Mesenteric fat pad (tissue), 1 donor: Measurements from ENCODE around the gene PPP1R15A. TPM values are rescaled to one million over a fixed set of nuclear protein-coding genes. Genes with fewer than 3 reads are reported as not detected.
"Not testable (repeated sequence)": the region's sequence is repeated elsewhere in the genome, so short reads cannot be mapped to it uniquely, and the experiment has no call there.

ENCODE experiments used
- DNase-seq: peaks from one replicate; pipeline ENCODE4 v3.0.0-alpha.2; 2020; ENCODE audit warnings: low spot score
- total RNA-seq: library from RNA; stranded (reverse); fragmentation: NEBNext Ultra II Directional; extraction: Animal tissue kit (Norgen Biotek cat#: 25700); gene quantifications from one replicate; pipeline ENCODE4 v1.2.1, GENCODE V29; 2021
- donor health status: DM: yes; HTN: yes; CAD: no.

The PPP1R15A gene
- total RNA-seq, 1 donor from 2014 or later, result 152 TPM

GRCh38 chr19:48858984-48859710, 13.1 kb upstream of the PPP1R15A start:
- no peak for DNase-seq

DNA sequence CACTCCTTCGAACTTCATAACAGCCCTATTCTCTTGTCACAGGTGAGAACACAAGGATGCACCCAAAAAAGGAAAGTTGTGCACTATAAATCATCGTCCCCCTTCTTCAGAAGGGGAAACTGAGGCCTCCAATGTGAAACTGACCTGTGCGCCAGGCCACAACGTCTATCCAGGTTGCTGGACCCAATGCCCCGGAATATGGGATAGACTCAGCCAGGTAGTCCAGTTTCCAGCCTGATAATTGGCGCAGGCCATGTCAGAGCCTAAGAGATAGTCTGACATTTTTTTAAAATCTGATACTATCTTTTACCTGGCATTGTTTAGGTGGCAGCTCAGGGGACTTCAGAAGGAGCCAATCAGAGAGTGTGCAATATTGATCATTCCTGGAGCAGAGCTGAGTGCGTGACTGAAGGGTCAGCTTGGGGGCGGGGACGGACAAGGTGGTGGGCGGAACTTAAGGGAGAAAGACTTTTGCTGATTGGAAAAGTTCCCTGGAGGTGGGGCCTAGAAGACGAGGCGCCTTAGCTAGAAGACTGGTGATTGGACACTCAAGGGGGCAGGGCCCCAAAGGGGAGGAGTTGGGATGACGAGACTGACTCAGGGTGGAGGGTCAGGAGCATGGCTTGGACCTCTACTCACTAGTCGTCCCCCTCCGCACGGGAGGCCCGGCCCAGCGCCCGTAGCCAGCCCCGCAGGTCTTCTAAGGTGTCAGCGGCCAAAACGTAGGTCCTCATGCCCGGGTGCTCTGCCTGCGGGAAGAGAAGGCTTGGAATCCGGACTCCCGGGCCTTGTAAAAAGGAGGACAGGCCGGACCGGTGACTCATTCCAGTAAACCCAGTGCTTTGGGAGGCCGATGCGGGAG, 12.3 kb upstream of the PPP1R15A start:
- DNase-seq, result no peak

DNA sequence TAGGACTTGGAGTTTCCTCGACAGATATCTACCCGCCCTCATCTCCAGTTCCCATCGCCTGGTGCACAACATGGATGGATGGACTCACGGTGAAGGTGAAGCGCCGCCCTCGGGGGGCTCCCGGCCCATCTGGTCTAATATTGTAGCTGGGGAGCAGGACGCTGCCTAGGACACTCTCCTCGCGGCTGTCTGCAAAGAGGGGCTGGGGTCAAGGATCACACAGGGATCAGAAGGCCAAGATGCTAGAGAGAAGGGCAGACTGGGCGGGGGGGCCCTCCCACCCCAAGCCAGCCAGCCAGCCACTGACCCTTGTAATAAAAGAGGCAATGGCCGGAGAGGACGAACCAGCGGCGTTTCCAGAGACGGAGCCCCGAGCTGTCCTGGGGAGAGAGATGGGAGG, 10.9 kb upstream of the PPP1R15A start:
- DNase-seq, result no peak

DNA sequence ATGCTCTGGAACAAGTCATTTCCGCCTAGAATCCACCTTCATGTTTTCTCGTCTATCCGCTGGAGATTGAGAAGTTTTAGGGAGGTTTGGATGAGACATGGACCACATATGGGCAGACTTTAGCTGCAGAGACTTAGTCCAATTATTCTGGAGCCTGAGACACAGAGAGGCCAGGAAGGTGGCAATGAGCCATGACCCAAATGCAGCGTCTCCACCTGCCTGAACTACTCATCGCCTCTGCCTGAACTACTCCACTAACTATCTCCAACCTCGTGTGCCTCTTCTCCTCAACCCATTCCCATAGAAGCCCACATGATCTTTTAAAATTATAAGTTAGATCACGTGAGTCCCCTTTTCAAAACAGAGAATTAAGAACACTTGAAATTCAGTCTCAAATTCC, 9.4 kb upstream of the PPP1R15A start:
- DNase-seq, result no peak

- no peak for DNase-seq
These were observed 5.5 kb upstream of the PPP1R15A start for GRCh38 chr19:48866692-48867091.

DNA sequence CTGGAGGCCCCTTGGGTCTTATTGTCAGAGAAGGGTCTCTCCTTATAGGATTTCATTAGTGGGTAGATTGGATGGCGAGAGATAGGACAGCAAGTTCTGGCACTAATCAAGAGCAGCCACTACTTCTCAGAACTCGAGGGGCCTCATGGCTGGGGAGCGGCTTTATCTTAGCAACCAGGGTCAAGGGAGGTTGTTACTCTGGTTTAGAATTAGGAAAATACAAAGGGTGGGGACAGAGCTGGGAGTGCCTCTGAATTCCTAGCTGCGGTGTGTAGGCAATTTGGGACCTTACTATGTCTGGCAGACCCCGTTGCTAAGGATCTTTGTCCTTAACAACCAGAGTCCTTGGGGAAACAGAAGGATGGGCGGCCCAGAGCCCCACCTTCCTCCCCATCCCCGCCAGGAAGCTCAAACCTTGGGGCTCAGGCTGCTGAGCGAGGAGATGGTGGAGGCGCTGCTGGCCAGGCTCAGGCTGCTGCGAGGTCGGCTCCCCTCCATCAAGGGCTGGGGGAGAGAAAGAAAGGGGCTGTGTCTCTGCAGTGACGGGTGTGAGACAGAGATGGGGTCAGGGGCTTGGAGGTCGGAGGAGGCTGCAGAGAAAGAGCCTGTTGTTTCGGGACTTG, 5.0 kb upstream of the PPP1R15A start:
- DNase-seq, result no peak

DNA sequence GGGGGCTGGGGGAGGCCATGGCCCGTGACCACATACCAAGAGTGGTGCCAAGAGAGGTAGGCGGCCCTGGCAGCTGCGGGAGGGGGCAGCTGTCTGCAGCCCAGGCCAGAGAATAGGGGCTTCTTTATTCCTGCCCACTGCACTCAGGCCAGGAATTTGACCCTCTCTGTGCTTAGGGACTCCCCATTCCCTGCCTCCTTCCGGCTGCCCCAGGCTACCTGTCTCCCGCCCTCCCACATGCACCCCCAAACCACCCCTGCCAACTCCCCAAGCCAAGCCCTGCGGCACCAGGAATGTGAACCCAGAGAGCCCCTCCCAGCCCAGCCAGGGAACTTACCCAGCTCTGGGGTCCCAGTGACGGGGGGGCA, 4.5 kb upstream of the PPP1R15A start:
- no peak for DNase-seq

DNA sequence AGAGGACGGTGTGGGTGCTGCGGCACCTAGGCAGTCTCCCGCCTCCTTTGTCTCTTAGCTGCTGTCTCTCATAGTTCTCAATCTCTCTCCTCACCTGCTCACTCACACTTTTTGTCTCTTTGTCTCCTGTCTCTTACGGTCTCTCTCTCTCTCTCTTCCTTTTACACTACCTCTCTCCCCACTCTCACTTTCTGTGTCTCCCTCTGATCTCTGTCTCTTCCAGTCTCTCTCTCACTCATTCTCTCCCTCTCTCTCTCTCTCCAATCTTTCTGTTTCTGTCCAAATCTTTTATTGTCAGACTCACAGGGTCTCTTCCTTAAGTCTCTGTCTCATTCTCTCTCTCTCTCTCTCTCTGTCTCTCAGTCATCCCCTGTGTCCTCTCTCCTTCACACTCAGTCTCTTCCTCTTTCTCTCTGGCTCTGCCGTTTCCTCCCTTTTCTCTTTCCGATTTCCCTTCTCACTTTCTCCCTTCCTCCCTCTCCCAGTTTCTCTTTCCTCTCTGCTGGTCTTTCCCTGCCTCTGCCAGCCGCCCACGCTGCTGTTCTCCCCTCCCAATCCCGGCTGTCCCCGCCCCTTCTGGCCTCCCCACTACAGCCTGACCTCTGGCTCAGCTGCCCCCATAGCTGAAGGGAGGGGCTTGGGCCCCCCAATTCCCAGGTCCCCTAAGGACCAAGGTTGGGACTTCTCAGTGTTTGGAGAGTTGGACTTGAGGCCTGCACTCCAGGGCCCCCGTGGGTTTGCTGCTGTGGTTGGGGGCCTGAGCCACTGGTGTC, 3.9 kb upstream of the PPP1R15A start, which contains the start of gene PLEKHA4:
PLEKHA4 (minus strand) TSS at position 504 of the 773 bp plus-strand sequence. CDS start 997 bp downstream, outside the sequence.
- DNase-seq, result no peak

DNA sequence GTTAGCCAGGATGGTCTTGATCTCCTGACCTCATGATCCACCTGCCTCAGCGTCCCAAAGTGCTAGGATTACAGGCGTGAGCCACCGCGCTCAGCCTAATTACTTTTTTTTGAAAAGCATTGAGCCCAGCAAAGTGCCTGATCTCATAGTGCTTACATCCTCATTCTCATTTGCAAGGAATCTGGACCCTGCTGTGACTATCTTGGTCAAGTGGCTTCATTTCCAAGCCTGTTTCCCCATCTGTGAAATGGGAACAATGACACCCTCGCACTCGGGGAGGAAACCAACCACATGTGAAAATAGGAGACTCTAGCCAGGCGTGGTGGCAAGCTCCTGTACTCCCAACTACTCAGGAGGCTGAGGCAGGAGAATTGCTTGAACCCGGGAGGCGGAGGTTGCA, 2.2 kb upstream of the PPP1R15A start:
- DNase-seq, result no peak

- not testable (repeated sequence) for DNase-seq
These were observed 595 bp upstream of the PPP1R15A start for GRCh38 chr19:48871471-48872181.

- DNase-seq, result no peak
These were observed 759 bp downstream of the PPP1R15A start for GRCh38 chr19:48872884-48873475.

DNA sequence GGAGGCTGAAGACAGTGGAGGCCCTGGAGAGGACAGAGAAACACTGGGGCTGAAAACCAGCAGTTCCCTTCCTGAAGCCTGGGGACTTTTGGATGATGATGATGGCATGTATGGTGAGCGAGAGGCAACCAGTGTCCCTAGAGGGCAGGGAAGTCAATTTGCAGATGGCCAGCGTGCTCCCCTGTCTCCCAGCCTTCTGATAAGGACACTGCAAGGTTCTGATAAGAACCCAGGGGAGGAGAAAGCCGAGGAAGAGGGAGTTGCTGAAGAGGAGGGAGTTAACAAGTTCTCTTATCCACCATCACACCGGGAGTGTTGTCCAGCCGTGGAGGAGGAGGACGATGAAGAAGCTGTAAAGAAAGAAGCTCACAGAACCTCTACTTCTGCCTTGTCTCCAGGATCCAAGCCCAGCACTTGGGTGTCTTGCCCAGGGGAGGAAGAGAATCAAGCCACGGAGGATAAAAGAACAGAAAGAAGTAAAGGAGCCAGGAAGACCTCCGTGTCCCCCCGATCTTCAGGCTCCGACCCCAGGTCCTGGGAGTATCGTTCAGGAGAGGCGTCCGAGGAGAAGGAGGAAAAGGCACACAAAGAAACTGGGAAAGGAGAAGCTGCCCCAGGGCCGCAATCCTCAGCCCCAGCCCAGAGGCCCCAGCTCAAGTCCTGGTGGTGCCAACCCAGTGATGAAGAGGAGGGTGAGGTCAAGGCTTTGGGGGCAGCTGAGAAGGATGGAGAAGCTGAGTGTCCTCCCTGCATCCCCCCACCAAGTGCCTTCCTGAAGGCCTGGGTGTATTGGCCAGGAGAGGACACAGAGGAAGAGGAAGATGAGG, 1.5 kb downstream of the PPP1R15A start:
- DNase-seq, result no peak

- no peak for DNase-seq
These were observed 2.3 kb downstream of the PPP1R15A start for GRCh38 chr19:48874303-48875135.

DNA sequence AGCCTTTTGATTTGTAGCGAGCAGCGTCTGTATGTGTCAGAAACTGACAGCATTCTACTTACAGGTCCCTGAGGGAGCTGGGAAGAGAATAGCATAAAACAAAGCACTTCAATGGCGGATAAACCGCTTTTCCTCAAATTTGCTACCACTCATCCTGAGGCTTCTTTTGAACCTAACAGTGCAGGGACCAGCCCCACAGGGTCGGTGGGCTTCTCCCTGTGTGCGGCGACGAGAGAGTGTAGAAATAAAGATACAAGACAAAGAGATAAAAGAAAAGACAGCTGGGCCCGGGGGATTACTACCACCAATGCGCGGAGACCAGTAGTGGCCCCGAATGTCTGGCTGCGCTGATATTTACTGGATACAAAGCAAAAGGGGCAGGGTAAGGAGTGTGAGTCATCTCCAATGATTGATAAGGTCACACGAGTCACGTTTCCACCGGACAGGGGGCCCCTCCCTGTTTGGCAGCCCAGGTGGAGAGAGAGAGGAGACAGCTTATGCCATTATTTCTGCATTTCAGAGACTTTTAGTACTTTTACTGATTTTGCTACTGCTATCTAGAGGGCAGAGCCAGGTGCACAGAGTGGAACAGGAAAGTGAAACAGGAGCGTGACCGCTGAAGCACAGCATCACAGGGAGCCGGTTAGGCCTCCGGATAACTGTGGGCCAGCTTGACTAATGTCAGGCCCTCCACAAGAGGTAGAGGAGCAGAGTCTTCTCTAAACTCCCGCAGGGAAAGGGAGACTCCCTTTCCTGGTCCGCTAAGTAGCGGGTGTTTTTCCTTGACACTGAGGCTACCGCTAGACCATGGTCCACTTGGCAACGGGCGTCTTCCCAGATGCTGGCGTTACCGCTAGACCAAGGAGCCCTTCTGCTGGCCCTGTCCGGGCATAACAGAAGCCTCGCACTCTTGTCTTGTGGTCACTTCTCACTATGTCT, 4.1 kb downstream of the PPP1R15A start:
- DNase-seq, result not testable (repeated sequence)

DNA sequence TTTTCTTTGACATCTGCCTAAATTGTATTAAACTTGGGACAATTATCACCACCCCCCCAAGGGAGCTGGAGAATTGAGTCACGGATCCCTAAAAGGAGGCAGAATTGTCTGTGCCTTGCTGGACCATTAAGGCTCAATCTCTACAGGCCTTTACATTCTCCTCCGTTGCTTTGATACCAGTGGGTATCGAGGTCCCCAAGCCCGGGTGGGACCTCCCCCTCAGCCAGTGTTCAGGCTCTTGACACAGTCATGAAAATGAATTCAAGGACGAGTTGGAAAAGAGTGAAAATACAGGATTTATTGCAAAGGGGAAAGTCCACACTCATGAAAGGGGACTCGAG, 5.6 kb downstream of the PPP1R15A start:
- DNase-seq, result no peak

GRCh38 chr19:48878196-48879024, 6.2 kb downstream of the PPP1R15A start:
- DNase-seq, result no peak
